HepG2 (cell line): Measurements from ENCODE around the gene ANKRD39. TPM values are rescaled to one million over a fixed set of nuclear protein-coding genes. Genes with fewer than 3 reads are reported as not detected.

Experiments used
- ATRX ChIP-seq: sonication (generic); formaldehyde crosslinking; IDR thresholded peaks from 2 replicates; pipeline ENCODE4 v1.4.0; 2020; ENCODE audit warnings: missing genetic modification reagents, borderline replicate concordance
- E2F5 ChIP-seq: sonication (generic); formaldehyde crosslinking; conservative IDR thresholded peaks from 2 replicates; pipeline ENCODE4 v1.4.0; 2020; ENCODE audit warnings: missing genetic modification reagents
- FOXA3 ChIP-seq: IDR thresholded peaks from 2 replicates; pipeline ENCODE4 v1.6.1; 2016; ENCODE audit warnings: missing genetic modification reagents, missing compliant biosample characterization
- HMG20B ChIP-seq: conservative IDR thresholded peaks from 2 replicates; pipeline ENCODE4 v1.6.1; 2016; ENCODE audit warnings: missing genetic modification reagents, missing compliant biosample characterization
- HOXA5 ChIP-seq: sonication (generic); formaldehyde crosslinking; IDR thresholded peaks from 2 replicates; pipeline ENCODE4 v1.4.0; 2020; ENCODE audit warnings: missing genetic modification reagents
- HOXA7 ChIP-seq: sonication (generic); formaldehyde crosslinking; IDR thresholded peaks from 2 replicates; pipeline ENCODE4 v1.8.1; 2022; ENCODE audit warnings: mild to moderate bottlenecking, missing genetic modification reagents, moderate library complexity
- HOXD1 ChIP-seq: sonication (generic); formaldehyde crosslinking; IDR thresholded peaks from 2 replicates; pipeline ENCODE4 v1.5.0; 2020; ENCODE audit warnings: missing genetic modification reagents
- IRF2 ChIP-seq: IDR thresholded peaks from 2 replicates; pipeline ENCODE4 v1.6.1; 2018; ENCODE audit warnings: missing genetic modification reagents, missing compliant biosample characterization
- MTF2 ChIP-seq: sonication (generic); formaldehyde crosslinking; IDR thresholded peaks from 2 replicates; pipeline ENCODE4 v1.5.0; 2020; ENCODE audit warnings: missing genetic modification reagents, borderline replicate concordance
- RBFOX2 ChIP-seq: fragments of 200-400 bp; formaldehyde crosslinking; IDR thresholded peaks from 2 replicates; pipeline ENCODE4 v1.6.1; 2017; ENCODE audit warnings: low read depth, mild to moderate bottlenecking, low read length
- SALL2 ChIP-seq: sonication (generic); formaldehyde crosslinking; IDR thresholded peaks from 2 replicates; pipeline ENCODE4 v1.8.1; 2023; ENCODE audit warnings: mild to moderate bottlenecking, missing genetic modification reagents, inconsistent platforms
- SMYD3 ChIP-seq: sonication (generic); formaldehyde crosslinking; IDR thresholded peaks from 2 replicates; pipeline ENCODE4 v1.8.1; 2023; ENCODE audit warnings: mild to moderate bottlenecking, missing genetic modification reagents
- TOPORS ChIP-seq: sonication (generic); formaldehyde crosslinking; IDR thresholded peaks from 2 replicates; pipeline ENCODE4 v1.8.0; 2023; ENCODE audit warnings: mild to moderate bottlenecking, missing genetic modification reagents
- ZBTB34 ChIP-seq: sonication (generic); formaldehyde crosslinking; IDR thresholded peaks from 2 replicates; pipeline ENCODE4 v1.8.0; 2022; ENCODE audit warnings: mild to moderate bottlenecking, missing genetic modification reagents
- ZNF136 ChIP-seq: sonication (generic); formaldehyde crosslinking; IDR thresholded peaks from 2 replicates; pipeline ENCODE4 v1.8.1; 2022; ENCODE audit warnings: low read depth, mild to moderate bottlenecking, moderate library complexity, missing genetic modification reagents
- ZNF142 ChIP-seq: sonication (generic); formaldehyde crosslinking; IDR thresholded peaks from 2 replicates; pipeline ENCODE4 v1.4.0; 2020; ENCODE audit warnings: missing genetic modification reagents
- ZNF383 ChIP-seq: sonication (generic); formaldehyde crosslinking; IDR thresholded peaks from 2 replicates; pipeline ENCODE4 v1.4.0; 2020; ENCODE audit warnings: missing genetic modification reagents, mild to moderate bottlenecking, borderline replicate concordance
- ZNF546 ChIP-seq: sonication (generic); formaldehyde crosslinking; conservative IDR thresholded peaks from 2 replicates; pipeline ENCODE4 v1.8.1; 2023; ENCODE audit warnings: mild to moderate bottlenecking, missing genetic modification reagents
- ZNF644 ChIP-seq: IDR thresholded peaks from 2 replicates; pipeline ENCODE4 v1.6.1; 2016; ENCODE audit warnings: low read depth
- ZNF660 ChIP-seq: sonication (generic); formaldehyde crosslinking; IDR thresholded peaks from 2 replicates; pipeline ENCODE4 v1.5.1; 2020; ENCODE audit warnings: mild to moderate bottlenecking, low read depth, missing genetic modification reagents, borderline replicate concordance
- ZNF672 ChIP-seq: sonication (generic); formaldehyde crosslinking; IDR thresholded peaks from 2 replicates; pipeline ENCODE4 v1.8.1; 2022; ENCODE audit warnings: missing genetic modification reagents
- ZNF724P ChIP-seq: sonication (generic); formaldehyde crosslinking; IDR thresholded peaks from 2 replicates; pipeline ENCODE4 v1.8.0; 2022; ENCODE audit warnings: missing genetic modification reagents, borderline replicate concordance
- ZNF746 ChIP-seq: sonication (generic); formaldehyde crosslinking; IDR thresholded peaks from 2 replicates; pipeline ENCODE4 v1.8.0; 2022; ENCODE audit warnings: mild to moderate bottlenecking, missing genetic modification reagents
- polyA plus RNA-seq, 8 experiments: library from polyadenylated mRNA; depleted of rRNA in 3 of 8; stranded (reverse) in 7 of 8; unstranded in 1 of 8; fragments of >200 nt; fragmentation: Illumina TruSeq in 4 of 8; extraction: Trizol in 4 of 8; gene quantifications; 2 replicates each; pipeline versions ENCODE4 v1.2.1 to v1.2.3, GENCODE V29; 2011 to 2016; ENCODE audit warnings: low read depth in 4 of 8, missing spikeins in 1 of 8, mixed read lengths in 1 of 8; ENCODE audit not compliant: insufficient read depth in 1 of 8
- total RNA-seq, 5 experiments: library from RNA; depleted of rRNA; stranded (reverse); fragments of >200 nt; fragmentation: Illumina TruSeq; extraction: Trizol; gene quantifications; 2 replicates each; pipeline ENCODE4 v1.2.3, GENCODE V29; 2016; ENCODE audit warnings: low read depth in 1 of 5

Gene ANKRD39
- total and polyA plus RNA-seq, 2 of the 13 experiments (the other 11 are each of a cell fraction or from before 2014, with no cell fraction given) = 23.2 to 24.8 TPM

- no peak; the same call in 1 of the 2 replicates for TF ChIP-seq MTF2 (CRISPR knock-in tag)
- TF ChIP-seq HMG20B = 0 out of 2 replicates have a peak, but pooled peaks have one; percentile 21
- no peak; the same call in 1 of the 2 replicates for TF ChIP-seq ZNF672
- no peak for TF ChIP-seq ZBTB34 (CRISPR knock-in tag)
- TF ChIP-seq FOXA3 (CRISPR knock-in tag) = peak; percentile 55
- peak; percentile 76; the same call in 1 of the 2 replicates for TF ChIP-seq ZNF724P (CRISPR knock-in tag)
- TF ChIP-seq TOPORS (CRISPR knock-in tag) = no peak
- 0 out of 2 replicates have a peak, but pooled peaks have one; percentile 48 for TF ChIP-seq ZNF546 (CRISPR knock-in tag)
- TF ChIP-seq RBFOX2 = peak; percentile 83
- no peak for TF ChIP-seq SMYD3 (CRISPR knock-in tag)
- peak; percentile 89; the same call in 1 of the 2 replicates for TF ChIP-seq ZNF746
- TF ChIP-seq HOXD1 = peak; percentile 75
- TF ChIP-seq HOXA7 = no peak
- TF ChIP-seq SALL2 (CRISPR knock-in tag) = peak; percentile 80; the same call in 1 of the 2 replicates
- no peak for TF ChIP-seq ZNF644 (CRISPR knock-in tag)
- no peak for TF ChIP-seq E2F5
- TF ChIP-seq HOXA5 = peak; percentile 78
- peak; percentile 70 for TF ChIP-seq IRF2 (CRISPR knock-in tag)
- TF ChIP-seq ZNF660 (CRISPR knock-in tag) = 0 out of 2 replicates have a peak, but pooled peaks have one; percentile 7
- peak; percentile 89; the same call in 1 of the 2 replicates for TF ChIP-seq ZNF383 (CRISPR knock-in tag)
- TF ChIP-seq ZNF142 = no peak
- no peak for TF ChIP-seq ATRX (CRISPR knock-in tag)
- TF ChIP-seq ZNF136 = no peak
Observed at GRCh38 chr2:96868555-96869280, 10.9 kb upstream of the ANKRD39 start (continued).
